ENCODE data around the gene GCNT4.
"Not testable (repeated sequence)": the region's sequence is repeated elsewhere in the genome, so short reads cannot be mapped to it uniquely, and the experiment has no call there.

The GCNT4 gene

GRCh38 chr5:75052192-75053053 is at the start of gene GCNT4:
TSS of gene GCNT4 (minus strand) at chr5:75052558. CDS start at chr5:75030037, 22,521 bp downstream.
- H3K4me3 ChIP-seq (replicated peaks; ENCODE audit: low read depth, low read length) = peak within 1 kb of the TSS; percentile 68
- no peak for TF ChIP-seq CTCF (IDR thresholded peaks at IDR 0.05; ENCODE audit: low read length, missing control alignments)
- DNase-seq (ENCODE audit: low read depth) = peak; percentile 51

- H3K4me3 ChIP-seq (replicated peaks; ENCODE audit: low read depth, low read length); DNase-seq (ENCODE audit: low read depth): not testable (repeated sequence)
Observed at GRCh38 chr5:75095956-75096355, 43.6 kb upstream of the GCNT4 start.

- no peak for TF ChIP-seq CTCF (IDR thresholded peaks at IDR 0.05; ENCODE audit: low read length, missing control alignments)
- H3K4me3 ChIP-seq (replicated peaks; ENCODE audit: low read depth, low read length) = no peak overlapping the region
- DNase-seq (ENCODE audit: low read depth) = no peak
Observed at GRCh38 chr5:75091597-75091996, 39.2 kb upstream of the GCNT4 start.

- no peak for DNase-seq (ENCODE audit: low read depth)
Observed at GRCh38 chr5:75089662-75090061, 37.3 kb upstream of the GCNT4 start.

GRCh38 chr5:75089137-75089536 is 36.8 kb upstream of the GCNT4 start:
- TF ChIP-seq CTCF (IDR thresholded peaks at IDR 0.05; ENCODE audit: low read length, missing control alignments) = no peak
- no peak for DNase-seq (ENCODE audit: low read depth)
- H3K4me3 ChIP-seq (replicated peaks; ENCODE audit: low read depth, low read length) = no peak overlapping the region

More at GRCh38 chr5:75089662-75090061, 37.3 kb upstream of the GCNT4 start:
- H3K4me3 ChIP-seq (replicated peaks; ENCODE audit: low read depth, low read length) = no peak overlapping the region
- TF ChIP-seq CTCF (IDR thresholded peaks at IDR 0.05; ENCODE audit: low read length, missing control alignments) = no peak

GRCh38 chr5:75088648-75089047 is 36.3 kb upstream of the GCNT4 start:
- no peak for TF ChIP-seq CTCF (IDR thresholded peaks at IDR 0.05; ENCODE audit: low read length, missing control alignments)
- DNase-seq (ENCODE audit: low read depth) = no peak
- no peak overlapping the region for H3K4me3 ChIP-seq (replicated peaks; ENCODE audit: low read depth, low read length)

- no peak for DNase-seq (ENCODE audit: low read depth)
Observed at GRCh38 chr5:75081510-75081909, 29.2 kb upstream of the GCNT4 start.

GRCh38 chr5:75079346-75079745 is 27.0 kb upstream of the GCNT4 start:
- not testable (repeated sequence) for DNase-seq (ENCODE audit: low read depth); H3K4me3 ChIP-seq (replicated peaks; ENCODE audit: low read depth, low read length)

More at GRCh38 chr5:75081510-75081909, 29.2 kb upstream of the GCNT4 start:
- no peak for TF ChIP-seq CTCF (IDR thresholded peaks at IDR 0.05; ENCODE audit: low read length, missing control alignments)
- H3K4me3 ChIP-seq (replicated peaks; ENCODE audit: low read depth, low read length) = no peak overlapping the region

Data from fibroblast of pulmonary artery (primary cell).